ENCODE data around the gene MLKL. TPM values are rescaled to one million over a fixed set of nuclear protein-coding genes. Genes with fewer than 3 reads are reported as not detected.

The MLKL gene
- total RNA-seq, 1 experiment from 2014 or later, result 4.3 TPM

- TF ChIP-seq SMAD4 (CRISPR knock-in tag; IDR thresholded peaks at IDR 0.05), result no peak
- no peak for TF ChIP-seq RELA (CRISPR knock-in tag; IDR thresholded peaks at IDR 0.05; ENCODE audit: borderline replicate concordance)
- TF ChIP-seq PREB (CRISPR knock-in tag; IDR thresholded peaks at IDR 0.05; ENCODE audit: borderline replicate concordance), result no peak
- no peak for TF ChIP-seq RORB (CRISPR knock-in tag; IDR thresholded peaks at IDR 0.05)
- TF ChIP-seq, protein P1, sequence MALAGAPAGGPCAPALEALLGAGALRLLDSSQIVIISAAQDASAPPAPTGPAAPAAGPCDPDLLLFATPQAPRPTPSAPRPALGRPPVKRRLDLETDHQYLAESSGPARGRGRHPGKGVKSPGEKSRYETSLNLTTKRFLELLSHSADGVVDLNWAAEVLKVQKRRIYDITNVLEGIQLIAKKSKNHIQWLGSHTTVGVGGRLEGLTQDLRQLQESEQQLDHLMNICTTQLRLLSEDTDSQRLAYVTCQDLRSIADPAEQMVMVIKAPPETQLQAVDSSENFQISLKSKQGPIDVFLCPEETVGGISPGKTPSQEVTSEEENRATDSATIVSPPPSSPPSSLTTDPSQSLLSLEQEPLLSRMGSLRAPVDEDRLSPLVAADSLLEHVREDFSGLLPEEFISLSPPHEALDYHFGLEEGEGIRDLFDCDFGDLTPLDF (CRISPR knock-in tag; IDR thresholded peaks at IDR 0.05), result no peak
- TF ChIP-seq GRHL2 (CRISPR knock-in tag; IDR thresholded peaks at IDR 0.05; ENCODE audit: insufficient replicate concordance, severe bottlenecking), result no peak
- TF ChIP-seq TEAD4 (CRISPR knock-in tag; IDR thresholded peaks at IDR 0.05), result no peak
These were observed 15.7 kb upstream of the MLKL start (continued) for GRCh38 chr16:74716355-74716754.

- H3K27ac Mint-ChIP-seq, result no peak overlapping the region
- H3K4me1 Mint-ChIP-seq, result peaks cover 3% of the 10 kb centered on the region; the same call in 1 of the 2 replicates
- no peak for ATAC-seq
- H3K9me3 Mint-ChIP-seq, result no peaks in the 10 kb centered on the region
- POLR2A ChIA-PET, result interaction anchor here (0.8 kb wide), 1 partner anchor 285 kb away, joined by 5 read pairs; the partner anchor contains the start of gene ZNRF1
- H3K36me3 Mint-ChIP-seq, result no peaks in the 10 kb centered on the region
- CTCF ChIA-PET, result interaction anchor here (0.7 to 5.0 kb wide), 6 partner anchors 12 to 149 kb away, joined by 3 to 63 read pairs (median 6); no protein-coding TSS in a partner anchor
- H3K4me3 Mint-ChIP-seq, result no peak overlapping the region
- no peaks in the 10 kb centered on the region for H3K27me3 Mint-ChIP-seq (ENCODE audit: low read depth)
- no peak for DNase-seq (ENCODE audit: low spot score)
- TF ChIP-seq, protein P2, sequence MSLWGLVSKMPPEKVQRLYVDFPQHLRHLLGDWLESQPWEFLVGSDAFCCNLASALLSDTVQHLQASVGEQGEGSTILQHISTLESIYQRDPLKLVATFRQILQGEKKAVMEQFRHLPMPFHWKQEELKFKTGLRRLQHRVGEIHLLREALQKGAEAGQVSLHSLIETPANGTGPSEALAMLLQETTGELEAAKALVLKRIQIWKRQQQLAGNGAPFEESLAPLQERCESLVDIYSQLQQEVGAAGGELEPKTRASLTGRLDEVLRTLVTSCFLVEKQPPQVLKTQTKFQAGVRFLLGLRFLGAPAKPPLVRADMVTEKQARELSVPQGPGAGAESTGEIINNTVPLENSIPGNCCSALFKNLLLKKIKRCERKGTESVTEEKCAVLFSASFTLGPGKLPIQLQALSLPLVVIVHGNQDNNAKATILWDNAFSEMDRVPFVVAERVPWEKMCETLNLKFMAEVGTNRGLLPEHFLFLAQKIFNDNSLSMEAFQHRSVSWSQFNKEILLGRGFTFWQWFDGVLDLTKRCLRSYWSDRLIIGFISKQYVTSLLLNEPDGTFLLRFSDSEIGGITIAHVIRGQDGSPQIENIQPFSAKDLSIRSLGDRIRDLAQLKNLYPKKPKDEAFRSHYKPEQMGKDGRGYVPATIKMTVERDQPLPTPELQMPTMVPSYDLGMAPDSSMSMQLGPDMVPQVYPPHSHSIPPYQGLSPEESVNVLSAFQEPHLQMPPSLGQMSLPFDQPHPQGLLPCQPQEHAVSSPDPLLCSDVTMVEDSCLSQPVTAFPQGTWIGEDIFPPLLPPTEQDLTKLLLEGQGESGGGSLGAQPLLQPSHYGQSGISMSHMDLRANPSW (CRISPR knock-in tag; conservative IDR thresholded peaks at IDR 0.05; ENCODE audit: low read depth), result no peak
- TF ChIP-seq NR1H2 (CRISPR knock-in tag; IDR thresholded peaks at IDR 0.05) (no peak), CBFB (CRISPR knock-in tag; IDR thresholded peaks at IDR 0.05; ENCODE audit: low read depth) (no peak), SP1 (CRISPR knock-in tag; conservative IDR thresholded peaks at IDR 0.05) (no peak), TEAD4 (CRISPR knock-in tag; IDR thresholded peaks at IDR 0.05) (no peak), ZNF317 (CRISPR knock-in tag; IDR thresholded peaks at IDR 0.05; ENCODE audit: borderline replicate concordance, low read depth) (no peak), AR (CRISPR knock-in tag; IDR thresholded peaks at IDR 0.05) (no peak), ATF3 (CRISPR knock-in tag; conservative IDR thresholded peaks at IDR 0.05) (no peak), TCF7 (CRISPR knock-in tag; IDR thresholded peaks at IDR 0.05; ENCODE audit: low read depth) (no peak), AFF4 (CRISPR knock-in tag; IDR thresholded peaks at IDR 0.05; ENCODE audit: borderline replicate concordance) (no peak), FOXP4 (CRISPR knock-in tag; IDR thresholded peaks at IDR 0.05) (no peak), RELA (CRISPR knock-in tag; IDR thresholded peaks at IDR 0.05; ENCODE audit: borderline replicate concordance) (no peak)
- TF ChIP-seq, protein P3, sequence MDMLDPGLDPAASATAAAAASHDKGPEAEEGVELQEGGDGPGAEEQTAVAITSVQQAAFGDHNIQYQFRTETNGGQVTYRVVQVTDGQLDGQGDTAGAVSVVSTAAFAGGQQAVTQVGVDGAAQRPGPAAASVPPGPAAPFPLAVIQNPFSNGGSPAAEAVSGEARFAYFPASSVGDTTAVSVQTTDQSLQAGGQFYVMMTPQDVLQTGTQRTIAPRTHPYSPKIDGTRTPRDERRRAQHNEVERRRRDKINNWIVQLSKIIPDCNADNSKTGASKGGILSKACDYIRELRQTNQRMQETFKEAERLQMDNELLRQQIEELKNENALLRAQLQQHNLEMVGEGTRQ (CRISPR knock-in tag; IDR thresholded peaks at IDR 0.05), result no peak
- TF ChIP-seq, protein P4, sequence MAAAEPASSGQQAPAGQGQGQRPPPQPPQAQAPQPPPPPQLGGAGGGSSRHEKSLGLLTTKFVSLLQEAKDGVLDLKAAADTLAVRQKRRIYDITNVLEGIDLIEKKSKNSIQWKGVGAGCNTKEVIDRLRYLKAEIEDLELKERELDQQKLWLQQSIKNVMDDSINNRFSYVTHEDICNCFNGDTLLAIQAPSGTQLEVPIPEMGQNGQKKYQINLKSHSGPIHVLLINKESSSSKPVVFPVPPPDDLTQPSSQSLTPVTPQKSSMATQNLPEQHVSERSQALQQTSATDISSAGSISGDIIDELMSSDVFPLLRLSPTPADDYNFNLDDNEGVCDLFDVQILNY (CRISPR knock-in tag; IDR thresholded peaks at IDR 0.05), result no peak
These were observed 13.2 kb upstream of the MLKL start for GRCh38 chr16:74713876-74714275.

Measured in WTC11 (cell line).